ENCODE data around the gene MORC2. TPM values are rescaled to one million over a fixed set of nuclear protein-coding genes. Genes with fewer than 3 reads are reported as not detected.
A peak's percentile ranks its signal among the peaks of the same experiment; 100 is the strongest.

Gene MORC2
- total RNA-seq, 2 experiments from 2014 or later: 39.2 to 49.4 TPM

- no peak overlapping the region for H3K4me3 Mint-ChIP-seq
- H3K27ac Mint-ChIP-seq: no peak overlapping the region
- no peaks in the 10 kb centered on the region for H3K27me3 Mint-ChIP-seq
- no peak for DNase-seq
- ChIA-PET CTCF (interaction anchor here (1.0 to 1.4 kb wide), 2 partner anchors 9 to 107 kb away, joined by 3 read pairs; partner anchors contain the start of gene TUG1), POLR2A (interaction anchor here (0.7 to 0.9 kb wide), 2 partner anchors 10 to 25 kb away, joined by 3 read pairs; partner anchors contain the start of genes MORC2 and TUG1)
- peaks cover 60% of the 10 kb centered on the region for H3K36me3 Mint-ChIP-seq (ENCODE audit: low read depth)
- H3K4me1 Mint-ChIP-seq: peaks cover 17% of the 10 kb centered on the region
- peaks cover 69% of the 10 kb centered on the region for H3K9me3 Mint-ChIP-seq
Measured at GRCh38 chr22:30978304-30978962, 9.9 kb upstream of the MORC2 start.

DNA sequence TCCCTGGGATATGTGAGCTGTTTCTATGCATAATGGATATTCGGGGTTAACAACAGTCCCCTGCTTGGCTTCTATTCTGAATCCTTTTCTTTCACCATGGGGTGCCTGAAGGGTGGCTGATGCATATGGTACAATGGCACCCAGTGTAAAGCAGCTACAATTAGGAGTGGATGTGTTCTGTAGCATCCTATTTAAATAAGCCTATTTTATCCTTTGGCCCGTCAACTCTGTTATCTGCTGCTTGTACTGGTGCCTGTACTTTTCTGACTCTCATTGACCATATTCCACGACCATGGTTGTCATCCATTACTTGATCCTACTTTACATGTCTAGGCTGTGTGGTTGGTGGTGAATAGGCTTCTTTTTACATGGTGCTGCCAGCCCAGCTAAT is 1.8 kb upstream of the MORC2 start:
- POLR2A ChIA-PET: no interaction called here
- no peaks in the 10 kb centered on the region for H3K27me3 Mint-ChIP-seq
- peak overlapping the region; percentile 98 for H3K27ac Mint-ChIP-seq
- peaks cover 86% of the 10 kb centered on the region for H3K36me3 Mint-ChIP-seq (ENCODE audit: low read depth)
- H3K4me3 Mint-ChIP-seq: peak overlapping the region; percentile 91
- H3K9me3 Mint-ChIP-seq: peaks cover 54% of the 10 kb centered on the region
- CTCF ChIA-PET: interaction anchor here (1.1 to 2.4 kb wide), 3 partner anchors 18 to 302 kb away, joined by 3 to 14 read pairs (median 5); no protein-coding TSS in a partner anchor
- DNase-seq: no peak
- H3K4me1 Mint-ChIP-seq: peaks cover 57% of the 10 kb centered on the region

DNA sequence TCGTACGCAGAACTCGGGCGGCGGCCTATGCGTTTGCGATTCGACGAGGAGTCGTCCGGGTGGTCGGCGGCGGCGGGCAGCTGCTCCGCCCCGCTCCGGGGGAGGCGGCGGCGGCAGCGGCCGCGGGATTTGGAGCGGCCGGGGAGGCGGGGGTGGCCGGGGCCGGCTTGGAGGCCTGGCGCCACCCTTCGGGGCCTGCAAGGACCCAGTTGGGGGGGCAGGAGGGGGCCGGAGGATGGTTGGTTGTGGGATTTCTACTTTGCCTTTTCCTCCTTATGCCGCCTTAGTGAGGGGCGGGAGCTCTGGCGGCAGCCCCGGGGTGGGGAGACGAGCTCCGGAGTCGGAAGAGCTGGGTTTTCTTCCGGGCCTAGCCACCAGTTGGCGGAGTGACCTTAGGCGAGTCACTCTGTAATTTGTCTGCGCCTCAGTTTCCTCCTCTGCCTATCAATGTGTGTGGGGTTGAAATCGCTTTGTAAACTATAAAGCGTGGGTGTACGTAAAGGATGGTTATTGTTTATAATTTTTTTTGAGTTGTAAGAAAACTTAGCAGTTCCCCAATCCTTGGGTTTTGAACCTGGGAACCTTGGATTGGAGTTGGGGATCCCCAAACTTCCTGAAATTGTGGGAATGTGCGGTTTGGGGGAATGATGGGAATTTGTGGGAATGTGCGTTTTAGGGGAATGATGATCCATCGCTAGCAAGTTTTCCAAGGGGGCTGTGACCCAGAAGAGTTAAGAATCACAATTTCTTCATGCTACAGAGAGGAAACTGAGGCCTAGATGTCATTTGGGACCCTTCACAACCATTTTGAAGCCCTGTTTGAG is 1.2 kb upstream of the MORC2 start:
- Mint-ChIP-seq H3K4me3 (peak overlapping the region; percentile 91), H3K27me3 (no peaks in the 10 kb centered on the region), H3K27ac (peak overlapping the region; percentile 98), H3K36me3 (ENCODE audit: low read depth) (peaks cover 86% of the 10 kb centered on the region), H3K9me3 (peaks cover 49% of the 10 kb centered on the region), H3K4me1 (peaks cover 62% of the 10 kb centered on the region)
- CTCF ChIA-PET: interaction anchor here (0.7 to 2.4 kb wide), 8 partner anchors 9 to 303 kb away, joined by 3 to 14 read pairs (median 4); no protein-coding TSS in a partner anchor
- peak; percentile 48 for DNase-seq
- POLR2A ChIA-PET: interaction anchor here (1.0 to 1.3 kb wide), 2 partner anchors 48 to 115 kb away, joined by 3 read pairs; no protein-coding TSS in a partner anchor

DNA sequence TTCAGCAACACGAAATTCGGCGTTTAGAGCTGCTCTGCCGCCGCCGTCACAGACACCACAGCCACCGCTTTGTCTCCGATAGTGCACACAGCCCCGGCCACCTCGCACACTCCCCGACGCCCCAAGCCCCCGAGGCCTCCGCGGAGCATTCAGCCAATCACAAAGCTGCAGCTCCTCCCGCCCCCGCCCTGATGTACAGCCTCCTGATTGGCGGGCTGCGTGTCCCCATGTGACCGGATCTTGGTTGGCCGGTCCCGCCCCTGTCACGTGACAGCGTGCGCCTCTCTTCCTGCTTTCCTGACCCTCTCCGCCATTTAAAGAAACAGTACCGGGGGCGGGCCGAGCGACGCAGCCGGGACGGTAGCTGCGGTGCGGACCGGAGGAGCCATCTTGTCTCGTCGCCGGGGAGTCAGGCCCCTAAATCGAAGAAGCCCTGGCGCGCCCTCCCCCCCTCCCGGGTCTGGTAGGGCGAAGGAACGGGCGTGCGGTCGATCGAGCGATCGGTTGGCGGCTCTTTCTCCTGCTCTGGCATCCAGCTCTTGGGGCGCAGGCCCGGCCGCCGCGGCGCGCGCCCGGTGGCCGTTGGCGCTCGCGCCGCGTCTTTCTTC is 454 bp upstream of the MORC2 start, which contains the start of gene TUG1:
Gene TUG1, plus strand, starts transcription at position 342 of the 608 bp plus-strand sequence.
- CTCF ChIA-PET: interaction anchor here (0.7 to 2.4 kb wide), 10 partner anchors 9 to 304 kb away, joined by 3 to 14 read pairs (median 4); no protein-coding TSS in a partner anchor
- POLR2A ChIA-PET: interaction anchor here (0.9 to 1.3 kb wide), 3 partner anchors 9 to 116 kb away, joined by 3 read pairs; no protein-coding TSS in a partner anchor
- Mint-ChIP-seq H3K27me3 (no peaks in the 10 kb centered on the region), H3K4me1 (peaks cover 64% of the 10 kb centered on the region), H3K9me3 (peaks cover 42% of the 10 kb centered on the region), H3K4me3 (peak within 1 kb of the TSS; percentile 91), H3K36me3 (ENCODE audit: low read depth) (peaks cover 82% of the 10 kb centered on the region), H3K27ac (peak within 1 kb of the TSS; percentile 98)
- peak; percentile 98 for DNase-seq

- CTCF ChIA-PET: interaction anchor here (0.7 kb wide), 1 partner anchor 43 kb away, joined by 5 read pairs; no protein-coding TSS in a partner anchor
Measured at GRCh38 chr22:30964858-30965257, 3.7 kb downstream of the MORC2 start.

GRCh38 chr22:30955153-30955552 is 13.4 kb downstream of the MORC2 start:
- Mint-ChIP-seq H3K4me1 (peaks cover 38% of the 10 kb centered on the region), H3K36me3 (ENCODE audit: low read depth) (peaks cover 43% of the 10 kb centered on the region), H3K9me3 (no peaks in the 10 kb centered on the region), H3K27me3 (no peaks in the 10 kb centered on the region), H3K27ac (peak overlapping the region; percentile 77), H3K4me3 (no peak overlapping the region)
- ChIA-PET POLR2A (no interaction called here), CTCF (interaction anchor here (1.3 kb wide), 1 partner anchor 9 kb away, joined by 3 read pairs; no protein-coding TSS in a partner anchor)
- no peak for DNase-seq

More at GRCh38 chr22:30964858-30965257, 3.7 kb downstream of the MORC2 start:
- DNase-seq: no peak
- POLR2A ChIA-PET: no interaction called here
- Mint-ChIP-seq H3K36me3 (ENCODE audit: low read depth) (peaks cover 45% of the 10 kb centered on the region), H3K27ac (no peak overlapping the region), H3K4me3 (no peak overlapping the region), H3K27me3 (no peaks in the 10 kb centered on the region), H3K9me3 (peaks cover 8% of the 10 kb centered on the region), H3K4me1 (peaks cover 38% of the 10 kb centered on the region)

DNA sequence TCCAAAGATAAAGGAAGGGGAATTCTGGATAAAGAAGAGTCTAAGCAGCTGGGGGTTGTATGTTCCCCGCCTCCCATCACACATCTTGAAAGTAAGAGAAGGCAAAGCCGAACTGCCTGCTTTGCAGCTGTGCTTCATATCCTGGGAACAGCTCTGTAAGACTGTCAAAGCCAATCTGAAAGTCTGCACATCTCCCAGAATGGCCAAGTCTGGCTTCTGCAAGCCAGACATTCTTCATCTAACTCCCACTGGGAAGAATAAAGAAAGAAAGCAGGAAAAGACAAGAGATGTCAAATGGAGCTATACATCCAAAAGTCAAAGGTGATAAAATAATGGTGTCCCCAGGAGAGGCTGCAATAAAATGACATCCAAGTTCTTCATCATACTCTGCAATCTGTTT is 15.4 kb downstream of the MORC2 start:
- CTCF ChIA-PET: interaction anchor here (0.8 to 3.6 kb wide), 2 partner anchors 16 to 67 kb away, joined by 3 to 14 read pairs; partner anchors contain the start of genes MORC2 and TUG1
- Mint-ChIP-seq H3K27me3 (no peaks in the 10 kb centered on the region), H3K36me3 (ENCODE audit: low read depth) (peaks cover 52% of the 10 kb centered on the region), H3K9me3 (no peaks in the 10 kb centered on the region), H3K27ac (no peak overlapping the region), H3K4me3 (no peak overlapping the region), H3K4me1 (peaks cover 45% of the 10 kb centered on the region)
- DNase-seq: no peak
- POLR2A ChIA-PET: interaction anchor here (0.6 kb wide), 1 partner anchor 25 kb away, joined by 3 read pairs; no protein-coding TSS in a partner anchor

DNA sequence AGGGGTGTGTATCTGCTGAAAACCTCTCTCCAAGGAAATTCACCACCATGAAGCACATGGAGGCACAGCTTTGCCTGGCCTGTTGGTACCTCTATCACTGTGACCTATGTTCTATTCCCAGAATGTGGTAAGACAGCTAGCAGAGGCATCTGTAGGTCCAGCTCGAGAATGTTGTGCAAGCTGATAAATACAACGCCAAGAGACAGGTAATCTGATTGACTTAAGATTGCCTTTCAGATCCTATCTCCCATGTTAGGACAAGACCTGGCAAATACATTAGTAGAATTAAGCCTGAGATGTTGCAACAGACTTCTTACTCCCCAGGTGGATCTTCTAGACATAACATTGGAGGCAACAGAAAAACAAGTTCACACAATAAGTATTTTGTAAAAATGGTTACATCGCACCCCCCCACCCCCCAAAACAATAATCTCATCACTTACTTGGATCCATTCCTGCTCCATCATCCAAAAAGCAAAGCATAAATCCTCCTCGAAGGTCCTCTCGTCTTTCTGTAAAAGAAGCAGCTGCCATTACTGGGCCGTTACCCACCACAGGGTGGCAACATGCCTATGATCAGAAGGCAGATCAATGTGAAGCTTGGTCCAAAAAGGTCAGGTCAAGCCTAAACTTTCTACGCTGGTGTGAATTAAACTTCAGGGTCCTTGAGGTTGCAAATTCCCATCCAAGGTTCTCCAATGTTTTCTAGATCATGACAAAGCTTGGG is 18.5 kb downstream of the MORC2 start:
- no peaks in the 10 kb centered on the region for H3K9me3 Mint-ChIP-seq
- ChIA-PET POLR2A (no interaction called here), CTCF (interaction anchor here (0.6 to 3.6 kb wide), 3 partner anchors 19 to 259 kb away, joined by 3 to 14 read pairs (median 3); partner anchors contain the start of genes MORC2 and TUG1)
- peaks cover 52% of the 10 kb centered on the region for H3K36me3 Mint-ChIP-seq (ENCODE audit: low read depth)
- peaks cover 44% of the 10 kb centered on the region for H3K4me1 Mint-ChIP-seq
- DNase-seq: no peak
- no peak overlapping the region for H3K4me3 Mint-ChIP-seq
- H3K27me3 Mint-ChIP-seq: no peaks in the 10 kb centered on the region
- H3K27ac Mint-ChIP-seq: no peak overlapping the region

DNA sequence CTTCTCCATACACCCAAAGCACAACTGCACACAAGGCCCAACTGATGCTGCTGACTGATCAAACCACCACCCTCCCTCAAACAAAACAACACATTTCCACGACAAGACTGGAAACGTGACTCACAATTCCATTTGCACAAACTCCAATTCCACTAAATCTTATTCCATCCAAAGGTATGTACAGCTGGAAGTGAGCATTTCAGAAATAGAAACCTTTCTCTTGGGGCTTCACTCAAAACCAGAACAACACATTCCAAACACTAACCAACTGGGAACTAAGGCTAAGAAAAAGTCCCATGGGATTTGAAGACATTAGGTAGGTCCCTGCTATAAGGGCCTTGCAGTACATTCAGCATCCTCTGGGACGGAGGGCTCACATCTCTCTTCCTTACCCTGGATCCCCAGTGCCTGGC is 19.6 kb downstream of the MORC2 start:
- peaks cover 50% of the 10 kb centered on the region for H3K4me1 Mint-ChIP-seq
- ChIA-PET POLR2A (no interaction called here), CTCF (interaction anchor here (0.5 to 1.5 kb wide), 3 partner anchors 9 to 132 kb away, joined by 3 read pairs; partner anchors contain the start of gene SMTN)
- H3K9me3 Mint-ChIP-seq: peaks cover 3% of the 10 kb centered on the region
- H3K27ac Mint-ChIP-seq: no peak overlapping the region
- DNase-seq: no peak
- peaks cover 55% of the 10 kb centered on the region for H3K36me3 Mint-ChIP-seq (ENCODE audit: low read depth)
- no peak overlapping the region for H3K4me3 Mint-ChIP-seq
- H3K27me3 Mint-ChIP-seq: no peaks in the 10 kb centered on the region

DNA sequence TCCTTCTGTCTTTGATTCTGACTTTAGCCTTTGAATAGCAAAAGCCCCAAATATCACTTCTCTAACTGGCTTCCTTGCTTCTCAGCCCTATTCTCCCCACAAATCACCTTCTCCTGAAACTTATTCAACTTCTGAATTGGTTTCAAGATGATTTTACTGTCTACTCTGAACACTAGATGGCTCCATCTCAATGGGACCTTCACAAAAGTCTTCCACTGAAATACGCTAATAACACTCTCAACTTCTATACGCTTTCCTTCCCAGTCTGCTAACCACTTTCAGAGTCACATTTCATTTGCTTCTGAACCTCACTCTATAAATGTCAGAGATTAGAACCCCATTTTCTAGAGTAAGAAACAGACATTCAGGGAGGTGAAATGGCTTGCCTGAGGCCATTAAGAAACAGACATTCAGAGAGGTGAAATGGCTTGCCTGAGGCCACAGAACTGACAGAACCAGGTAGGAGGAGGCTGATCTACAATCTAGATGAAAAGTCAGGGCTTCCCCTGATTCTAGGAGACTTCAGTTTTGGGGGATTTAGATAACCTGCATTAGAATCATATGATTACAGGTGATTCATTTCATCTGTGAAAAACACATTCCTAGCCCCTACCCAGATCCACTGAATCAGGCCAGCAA is 20.6 kb downstream of the MORC2 start:
- CTCF ChIA-PET: interaction anchor here (0.9 to 1.5 kb wide), 2 partner anchors 8 to 133 kb away, joined by 3 read pairs; partner anchors contain the start of gene SMTN
- Mint-ChIP-seq H3K36me3 (ENCODE audit: low read depth) (peaks cover 55% of the 10 kb centered on the region), H3K27ac (no peak overlapping the region), H3K4me1 (peaks cover 60% of the 10 kb centered on the region), H3K9me3 (peaks cover 3% of the 10 kb centered on the region), H3K4me3 (no peak overlapping the region), H3K27me3 (no peaks in the 10 kb centered on the region)
- DNase-seq: no peak
- POLR2A ChIA-PET: no interaction called here

- peaks cover 61% of the 10 kb centered on the region for H3K4me1 Mint-ChIP-seq
- POLR2A ChIA-PET: no interaction called here
- DNase-seq: no peak
- H3K27me3 Mint-ChIP-seq: no peaks in the 10 kb centered on the region
- H3K9me3 Mint-ChIP-seq: peaks cover 3% of the 10 kb centered on the region
- no peak overlapping the region for H3K27ac Mint-ChIP-seq
- CTCF ChIA-PET: interaction anchor here (0.8 kb wide), 1 partner anchor 22 kb away, joined by 5 read pairs; the partner anchor contains the start of genes MORC2 and TUG1
- H3K36me3 Mint-ChIP-seq (ENCODE audit: low read depth): peaks cover 55% of the 10 kb centered on the region
- no peak overlapping the region for H3K4me3 Mint-ChIP-seq
Measured at GRCh38 chr22:30947173-30947815, 21.3 kb downstream of the MORC2 start.
